NT2/D1 (cell line): ENCODE results near the gene RBFOX2.

Experiments used
- DNase-seq: peaks from one replicate; pipeline ENCODE4 v3.0.0-alpha.2; 2011; ENCODE audit warnings: low read depth, low spot score
- H3K27me3 ChIP-seq: 2 replicates; pipeline ENCODE4 v1.6.0; 2011; ENCODE audit warnings: mild to moderate bottlenecking; ENCODE audit not compliant: insufficient read length, insufficient read depth
- H3K36me3 ChIP-seq: 2 replicates; pipeline ENCODE4 v1.6.1; 2011; ENCODE audit warnings: mild to moderate bottlenecking, low read length, mixed read lengths; ENCODE audit not compliant: insufficient read depth, insufficient read length
- H3K4me1 ChIP-seq: 2 replicates; pipeline ENCODE4 v1.5.1; 2011; ENCODE audit not compliant: insufficient read depth, insufficient read length
- H3K4me3 ChIP-seq: 2 replicates; pipeline ENCODE4 v1.5.1; 2011; ENCODE audit warnings: low read depth; ENCODE audit not compliant: insufficient read length
- H3K9ac ChIP-seq: 2 replicates; pipeline ENCODE4 v1.6.0; 2011; ENCODE audit warnings: low read depth; ENCODE audit not compliant: insufficient read length
- H3K9me3 ChIP-seq: 2 replicates; pipeline ENCODE4 v1.5.1; 2011; ENCODE audit warnings: mild to moderate bottlenecking, low read length; ENCODE audit not compliant: insufficient read depth
- SUZ12 ChIP-seq: IDR thresholded peaks from 2 replicates; pipeline ENCODE4 v1.6.1; 2011; ENCODE audit not compliant: insufficient read length, insufficient read depth; ENCODE audit errors: extremely low read depth
- YY1 ChIP-seq: IDR thresholded peaks from 2 replicates; pipeline ENCODE4 v1.6.1; 2011; ENCODE audit not compliant: insufficient read length, insufficient read depth
- ZNF274 ChIP-seq: IDR thresholded peaks from 2 replicates; pipeline ENCODE4 v1.6.1; 2011; ENCODE audit warnings: mild to moderate bottlenecking, low read depth, low read length

Gene RBFOX2

DNA sequence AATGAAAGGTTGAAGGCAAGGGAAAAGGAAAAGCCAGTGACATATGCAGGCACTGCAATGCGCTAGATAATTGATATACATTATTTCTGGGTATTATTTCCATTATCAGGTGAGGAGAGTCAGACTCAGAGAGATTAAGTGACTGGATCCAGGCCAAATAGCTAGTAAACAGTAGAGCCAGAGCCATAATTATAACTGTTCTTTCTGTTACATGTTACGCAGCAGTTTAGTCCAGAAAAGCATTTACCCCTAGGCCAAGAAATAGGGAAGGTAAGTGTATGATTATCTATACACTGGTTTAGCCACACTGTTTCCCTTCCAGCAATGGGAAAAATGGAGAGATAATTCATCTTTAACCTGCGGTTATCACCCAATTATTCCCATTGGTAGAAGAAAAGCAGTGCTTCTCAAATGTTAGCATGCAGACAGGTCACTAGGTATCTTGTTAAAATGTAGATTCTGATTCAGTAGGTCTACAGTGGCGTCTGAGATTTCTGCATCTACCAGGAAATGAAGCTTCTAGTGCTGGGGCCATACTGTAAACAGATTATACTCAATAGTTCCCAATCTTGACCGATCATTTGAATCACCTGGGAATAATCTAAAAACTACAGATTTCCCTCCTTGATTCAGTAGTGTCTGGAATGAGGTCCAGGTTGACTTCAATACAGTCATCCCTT, 69.4 kb downstream of the RBFOX2 start:
- Histone ChIP-seq H3K4me3 (no peak overlapping the region), H3K27me3 (no peaks in the 10 kb centered on the region), H3K9me3 (no peaks in the 10 kb centered on the region), H3K36me3 (no peaks in the 10 kb centered on the region), H3K9ac (no peak overlapping the region), H3K4me1 (no peaks in the 10 kb centered on the region)
- TF ChIP-seq SUZ12, result no peak
- no peak for TF ChIP-seq ZNF274
- no peak for TF ChIP-seq YY1
- no peak for DNase-seq

DNA sequence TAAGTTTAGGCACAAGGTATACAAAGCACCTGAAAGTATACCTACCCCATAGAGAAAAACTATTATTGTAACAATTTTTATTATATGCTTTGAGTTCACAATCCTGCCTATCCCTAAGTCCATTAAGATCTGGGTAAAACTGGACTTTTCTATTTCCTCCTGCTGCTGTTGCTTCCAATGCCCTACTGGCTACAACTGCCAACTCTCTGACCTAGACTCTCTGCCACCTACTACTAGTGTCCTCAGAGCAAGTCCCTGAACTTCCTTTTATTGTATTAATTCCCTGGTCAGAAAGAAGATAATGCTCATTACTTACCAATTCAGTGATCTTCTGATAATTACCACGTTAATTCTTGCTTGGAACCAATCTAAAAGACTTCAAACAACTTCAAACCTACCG, 70.3 kb downstream of the RBFOX2 start:
- Histone ChIP-seq H3K27me3 (no peaks in the 10 kb centered on the region), H3K9me3 (no peaks in the 10 kb centered on the region), H3K9ac (no peak overlapping the region), H3K4me3 (no peak overlapping the region), H3K4me1 (no peaks in the 10 kb centered on the region), H3K36me3 (no peaks in the 10 kb centered on the region)
- no peak for TF ChIP-seq YY1
- no peak for TF ChIP-seq SUZ12
- TF ChIP-seq ZNF274, result no peak
- no peak for DNase-seq

DNA sequence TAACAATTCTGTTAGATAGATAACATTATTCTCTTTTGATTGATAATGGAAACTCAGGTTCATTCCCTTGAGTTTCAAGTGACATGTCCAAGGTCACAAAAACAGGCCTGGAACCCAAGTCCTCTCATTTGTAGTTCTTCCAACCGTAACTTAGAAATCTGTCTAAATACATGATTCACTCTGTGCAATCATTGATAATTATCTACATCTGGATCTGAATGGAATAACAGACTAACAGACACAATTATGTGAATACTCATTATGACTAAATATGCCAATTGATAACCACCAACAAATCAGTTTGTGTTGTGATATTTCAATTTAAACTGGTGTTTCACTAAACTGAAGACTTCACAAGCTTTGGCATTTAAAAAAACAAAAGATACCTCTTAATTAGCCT, 71.0 kb downstream of the RBFOX2 start:
- Histone ChIP-seq H3K36me3 (no peaks in the 10 kb centered on the region), H3K9ac (no peak overlapping the region), H3K9me3 (no peaks in the 10 kb centered on the region), H3K4me3 (no peak overlapping the region), H3K4me1 (no peaks in the 10 kb centered on the region), H3K27me3 (no peaks in the 10 kb centered on the region)
- TF ChIP-seq SUZ12 (no peak), ZNF274 (no peak), YY1 (no peak)
- no peak for DNase-seq

DNA sequence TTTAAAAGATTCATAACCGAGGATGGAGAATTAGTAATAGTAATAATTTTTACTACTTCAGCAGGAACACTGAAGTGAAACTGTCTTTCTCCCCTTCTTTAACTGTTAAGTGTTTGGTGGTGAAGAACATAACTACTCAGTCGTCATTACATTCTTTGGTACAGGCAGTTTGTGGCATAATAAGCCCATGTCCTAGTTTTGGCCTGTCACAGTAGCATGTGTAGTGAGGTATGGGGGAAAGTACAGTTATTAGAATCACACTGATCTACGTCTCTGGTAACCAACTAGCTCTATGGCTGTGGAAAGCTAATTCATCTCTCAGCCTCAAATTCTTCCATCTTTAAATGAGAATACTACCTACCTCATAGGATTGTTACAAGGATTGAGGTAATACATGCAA, 71.8 kb downstream of the RBFOX2 start:
- Histone ChIP-seq H3K4me1 (no peaks in the 10 kb centered on the region), H3K4me3 (no peak overlapping the region), H3K27me3 (no peaks in the 10 kb centered on the region), H3K36me3 (no peaks in the 10 kb centered on the region), H3K9ac (no peak overlapping the region), H3K9me3 (no peaks in the 10 kb centered on the region)
- TF ChIP-seq SUZ12 (no peak), YY1 (no peak), ZNF274 (no peak)
- no peak for DNase-seq

DNA sequence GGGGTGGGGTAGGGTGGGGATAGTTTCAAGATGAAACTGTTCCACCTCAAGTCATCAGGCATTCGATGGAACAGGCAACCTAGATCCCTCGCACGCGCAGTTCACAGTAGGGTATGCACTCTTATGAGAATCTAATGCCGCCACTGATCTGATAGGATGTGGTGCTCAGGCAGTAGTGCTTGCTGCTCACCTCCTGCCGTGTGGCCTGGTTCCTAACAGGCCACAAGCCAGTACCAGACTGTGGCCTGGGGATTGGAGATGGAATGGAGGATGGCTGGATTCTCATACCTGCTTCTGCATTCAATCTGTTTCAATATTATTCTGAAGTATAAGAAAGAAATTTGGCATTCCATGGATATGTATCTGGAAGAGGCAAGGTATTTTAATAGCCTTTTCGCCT, 73.1 kb downstream of the RBFOX2 start:
- Histone ChIP-seq H3K4me3 (no peak overlapping the region), H3K9me3 (no peaks in the 10 kb centered on the region), H3K27me3 (no peaks in the 10 kb centered on the region), H3K4me1 (no peaks in the 10 kb centered on the region), H3K9ac (no peak overlapping the region), H3K36me3 (no peaks in the 10 kb centered on the region)
- no peak for DNase-seq
- no peak for TF ChIP-seq ZNF274
- no peak for TF ChIP-seq SUZ12
- TF ChIP-seq YY1, result no peak

DNA sequence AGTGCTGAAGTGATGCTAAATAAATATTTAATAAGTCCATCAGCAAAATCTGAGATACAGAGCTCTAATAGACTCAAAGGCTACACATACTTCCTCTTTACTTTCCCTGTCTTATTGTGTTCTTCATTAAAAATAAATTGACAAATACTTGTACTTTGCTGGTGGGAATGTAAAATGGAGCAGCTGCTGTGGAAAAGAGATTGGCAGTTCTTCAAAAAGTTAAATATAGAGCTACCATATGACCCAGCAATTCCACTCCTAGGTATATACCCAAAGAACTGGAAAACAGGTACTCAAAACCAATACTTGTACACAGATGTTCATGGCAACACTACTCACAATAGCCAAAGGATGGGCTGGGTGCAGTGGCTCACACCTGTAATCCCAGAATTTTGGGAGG, 76.0 kb downstream of the RBFOX2 start:
- Histone ChIP-seq H3K36me3 (no peaks in the 10 kb centered on the region), H3K9ac (no peak overlapping the region), H3K9me3 (no peaks in the 10 kb centered on the region), H3K4me1 (no peaks in the 10 kb centered on the region), H3K27me3 (no peaks in the 10 kb centered on the region), H3K4me3 (no peak overlapping the region)
- no peak for DNase-seq
- TF ChIP-seq ZNF274, result no peak
- TF ChIP-seq SUZ12, result no peak
- TF ChIP-seq YY1, result no peak

DNA sequence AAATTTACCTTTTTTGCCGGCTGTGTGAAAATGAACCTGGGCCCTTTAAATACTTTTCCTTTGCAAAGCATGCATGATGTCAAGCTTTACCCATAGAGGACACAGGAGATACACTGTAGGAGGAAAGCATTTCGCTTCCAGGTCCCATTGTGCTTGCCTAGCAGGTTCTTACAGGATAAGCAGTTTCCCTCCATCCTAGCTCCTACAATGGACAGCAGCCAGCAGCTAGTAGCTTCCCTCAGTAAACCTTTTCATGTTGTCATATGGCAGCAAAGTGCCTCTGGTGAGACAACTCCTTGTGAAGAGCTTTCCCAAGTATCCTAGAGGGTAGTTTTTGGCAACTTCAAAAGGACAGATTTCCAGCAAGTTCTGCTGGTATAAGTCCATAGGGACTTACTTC, 78.4 kb downstream of the RBFOX2 start:
- TF ChIP-seq SUZ12, result no peak
- TF ChIP-seq YY1, result no peak
- TF ChIP-seq ZNF274, result no peak
- Histone ChIP-seq H3K4me3 (no peak overlapping the region), H3K36me3 (no peaks in the 10 kb centered on the region), H3K27me3 (no peaks in the 10 kb centered on the region), H3K9ac (no peak overlapping the region), H3K9me3 (no peaks in the 10 kb centered on the region), H3K4me1 (no peaks in the 10 kb centered on the region)
- DNase-seq, result no peak
